Endothelial cell of umbilical vein (primary cell): ENCODE measurements around the gene CPVL. TPM values are rescaled to one million over a fixed set of nuclear protein-coding genes. Genes with fewer than 3 reads are reported as not detected.

Experiments used
- Bru-seq: library from RNA; stranded (reverse); fragments of 400-500 nt; gene quantifications from one replicate; lab custom pipeline; 2021; lab: Mats Ljungman, UMichigan
- BruChase-seq, 2 experiments: library from RNA; stranded (reverse); fragments of 400-500 nt; gene quantifications; one replicate each; lab custom pipeline; 2021; lab: Mats Ljungman, UMichigan
- BruUV-seq: library from RNA; stranded (reverse); fragments of 400-500 nt; replicated peaks from 2 replicates; lab custom pipeline; 2021; lab: Mats Ljungman, UMichigan
- CTCF ChIA-PET: fragments of 300-600, 350-600 bp; sonication (Branson Sonifier 250); formaldehyde crosslinking; loops from one replicate; lab custom pipeline; 2021; ENCODE audit warnings: antibody characterized with exemption, inconsistent platforms; lab: Charles Lee
- POLR2A ChIA-PET: fragments of 300-600, 350-600 bp; sonication (Branson Sonifier 250); formaldehyde crosslinking; loops from one replicate; lab custom pipeline; 2021; ENCODE audit warnings: antibody characterized with exemption, inconsistent platforms; lab: Charles Lee
- DNase-seq: peaks from one replicate; pipeline ENCODE4 v3.0.0-alpha.2; 2011; ENCODE audit warnings: low read depth, low spot score
- FAIRE-seq: peaks from 2 replicates; lab custom pipeline; 2011; peaks lifted over from hg19 to GRCh38; lab: Jason Lieb, UNC
- H2AFZ ChIP-seq: 2 replicates; pipeline ENCODE4 v1.6.0; 2012; ENCODE audit warnings: low read depth, low read length, control low read depth, inconsistent platforms
- H3K27ac ChIP-seq: 2 replicates; pipeline ENCODE4 v1.5.1; 2011; ENCODE audit warnings: low read depth, mild to moderate bottlenecking, control low read depth, low read length, moderate library complexity; ENCODE audit not compliant: insufficient read depth
- H3K27me3 ChIP-seq, 2 experiments: 2 replicates each; pipeline versions ENCODE4 v1.6.0 to v1.6.1; 2011; ENCODE audit warnings: low read length in 2 of 2, mixed read lengths in 1 of 2; ENCODE audit not compliant: control insufficient read depth in 2 of 2, insufficient read depth in 2 of 2
- H3K36me3 ChIP-seq, 2 experiments: 2 replicates in 1 of 2; 3 replicates in 1 of 2; pipeline ENCODE4 v1.5.1; 2011; ENCODE audit warnings: low read length in 2 of 2, mild to moderate bottlenecking in 1 of 2, moderate library complexity in 1 of 2; ENCODE audit not compliant: control insufficient read depth in 2 of 2, insufficient read depth in 2 of 2; ENCODE audit errors: extremely low read depth in 1 of 2
- H3K4me1 ChIP-seq: 3 replicates; pipeline ENCODE4 v1.5.1; 2011; ENCODE audit warnings: mild to moderate bottlenecking, low read length; ENCODE audit not compliant: control insufficient read depth, insufficient read depth; ENCODE audit errors: extremely low read depth
- H3K4me2 ChIP-seq: 2 replicates; pipeline ENCODE4 v1.6.1; 2011; ENCODE audit warnings: low read length, control low read depth, mixed read lengths; ENCODE audit not compliant: insufficient read depth
- H3K4me3 ChIP-seq, 3 experiments: fragments of 200-600 bp in 1 of 3; sonication (generic), shearing (Covaris generic) in 1 of 3; replicated peaks in 1 of 3; 2 replicates each; pipeline ENCODE4 v1.5.1; 2011 to 2016; ENCODE audit warnings: control low read depth in 3 of 3, low read length in 3 of 3, mild to moderate bottlenecking in 2 of 3, inconsistent platforms in 1 of 3, low read depth in 1 of 3, moderate library complexity in 1 of 3; ENCODE audit not compliant: insufficient read depth in 1 of 3
- H3K79me2 ChIP-seq: 2 replicates; pipeline ENCODE4 v1.6.0; 2012; ENCODE audit warnings: low read length, inconsistent platforms; ENCODE audit not compliant: control insufficient read depth, insufficient read depth
- H3K9ac ChIP-seq: replicated peaks from 2 replicates; pipeline ENCODE3; 2011; ENCODE audit warnings: low read length, control low read depth; ENCODE audit not compliant: insufficient read depth; ENCODE audit errors: extremely low read depth
- H3K9me1 ChIP-seq: replicated peaks from 3 replicates; pipeline ENCODE4 v1.6.0; 2011; ENCODE audit warnings: mild to moderate bottlenecking, low read length; ENCODE audit not compliant: control insufficient read depth, insufficient read depth; ENCODE audit errors: extremely low read depth
- H3K9me3 ChIP-seq: replicated peaks from 2 replicates; pipeline ENCODE4 v1.5.1; 2012; ENCODE audit warnings: low read length, inconsistent platforms; ENCODE audit not compliant: control insufficient read depth, insufficient read depth
- H4K20me1 ChIP-seq: replicated peaks from 2 replicates; pipeline ENCODE3; 2011; ENCODE audit warnings: mild to moderate bottlenecking, low read length; ENCODE audit not compliant: control insufficient read depth, insufficient read depth; ENCODE audit errors: extremely low read depth
- EZH2 ChIP-seq: IDR thresholded peaks from 2 replicates; pipeline ENCODE4 v1.6.1; 2012; ENCODE audit warnings: borderline replicate concordance, low read depth, mild to moderate bottlenecking, moderate library complexity, low read length, inconsistent platforms; ENCODE audit not compliant: severe bottlenecking
- GATA2 ChIP-seq: IDR thresholded peaks from 2 replicates; pipeline ENCODE4 v1.7.0; 2011; ENCODE audit warnings: low read depth, mild to moderate bottlenecking, moderate library complexity, mixed read lengths, low read length; ENCODE audit not compliant: insufficient read length, insufficient read depth
- JUN ChIP-seq: IDR thresholded peaks from 2 replicates; pipeline ENCODE4 v1.6.1; 2011; ENCODE audit warnings: borderline replicate concordance, low read depth; ENCODE audit not compliant: insufficient read length, insufficient read depth
- MYC ChIP-seq: IDR thresholded peaks from one replicate; pipeline ENCODE4 v1.6.1; 2011; ENCODE audit warnings: mild to moderate bottlenecking, low read depth, low read length
- POLR2A ChIP-seq: IDR thresholded peaks from 2 replicates; pipeline ENCODE4 v1.6.1; 2012; ENCODE audit warnings: low read depth, mild to moderate bottlenecking, control low read depth, low read length
- POLR2AphosphoS5 ChIP-seq: IDR thresholded peaks from 2 replicates; pipeline ENCODE4 v1.6.1; 2012; ENCODE audit warnings: low read depth, mild to moderate bottlenecking, control low read depth, low read length, moderate library complexity; ENCODE audit not compliant: insufficient read depth
- dilution Hi-C: fragments of 300-500 bp; cut with MboI; formaldehyde crosslinking; loops from one replicate; pipeline ENCODE4 v1.15.0; 2019; ENCODE audit warnings: low sequenced_read_pairs; ENCODE audit not compliant: extremely low pct_ligation_motif_present
- intact Hi-C: fragments of 100-400 bp; cut with micrococcal nuclease; formaldehyde crosslinking; loops from one replicate; pipeline ENCODE4 v1.10.0; 2022
- long read RNA-seq: library from polyadenylated mRNA; stranded (forward); transcript quantifications from one replicate; pipeline ENCODE4 v2.0.0, GENCODE V29; 2021
- polyA minus RNA-seq, 3 experiments: library from RNA; depleted of rRNA, polyadenylated mRNA; stranded (reverse); fragments of >200 nt; gene quantifications; 1 replicate in 1 of 3; 2 replicates in 2 of 3; pipeline ENCODE4 v1.2.3, GENCODE V29; 2011
- polyA plus RNA-seq, 4 experiments: library from polyadenylated mRNA; depleted of rRNA in 3 of 4; stranded (reverse) in 3 of 4; unstranded in 1 of 4; fragments of >200 nt; gene quantifications; 2 replicates each; pipeline versions ENCODE4 v1.2.1 to v1.2.3, GENCODE V29; 2011 to 2012; ENCODE audit warnings: missing spikeins in 1 of 4
- total RNA-seq: library from RNA; stranded (reverse); gene quantifications from 2 replicates; pipeline ENCODE4 v1.2.3, GENCODE V29; 2021
- TF ChIP-seq, protein P1 (sequence below), 2 donors: IDR thresholded peaks; 1 replicate in 1 of 2; 2 replicates in 1 of 2; pipeline ENCODE4 v1.5.1; 2011; ENCODE audit warnings: low read length in 2 of 2, mild to moderate bottlenecking in 2 of 2, moderate library complexity in 2 of 2, control low read depth in 1 of 2, inconsistent platforms in 1 of 2, low read depth in 1 of 2; ENCODE audit not compliant: insufficient read depth in 1 of 2; ENCODE audit errors: extremely low read depth in 1 of 2
- TF ChIP-seq, protein P2 (sequence below): IDR thresholded peaks from 2 replicates; pipeline ENCODE4 v1.6.1; 2011; ENCODE audit not compliant: insufficient read depth, insufficient read length

The CPVL gene
- total RNA-seq: not detected in 2 replicates
- 0.14 TPM in 1 of 2 replicates, not detected in the other for polyA plus RNA-seq
- not detected in 2 replicates for polyA plus RNA-seq (2011; cell fraction: cytosol; rRNA removed)
- not detected in 2 replicates for polyA plus RNA-seq (2011; cell fraction: nucleus; rRNA removed)
- not detected in 2 replicates for polyA plus RNA-seq (2012)
- 0.19 and 1.7 TPM in 2 replicates for polyA minus RNA-seq
- polyA minus RNA-seq (2011; cell fraction: cytosol; rRNA and poly(A)+ RNA removed): 11.5 TPM
- not detected in 2 replicates for polyA minus RNA-seq (2011; cell fraction: nucleus; rRNA and poly(A)+ RNA removed)
- Bru-seq, nascent RNA: percentile 11 among the genes with signal in this experiment
- percentile 4 among the genes with signal in this experiment for BruChase-seq, experiment 1, labeled RNA remaining after a 6-hour chase
- percentile 3 among the genes with signal in this experiment for BruChase-seq, experiment 2, labeled RNA remaining after a 2-hour chase
- long read RNA-seq: 0 reads

DNA sequence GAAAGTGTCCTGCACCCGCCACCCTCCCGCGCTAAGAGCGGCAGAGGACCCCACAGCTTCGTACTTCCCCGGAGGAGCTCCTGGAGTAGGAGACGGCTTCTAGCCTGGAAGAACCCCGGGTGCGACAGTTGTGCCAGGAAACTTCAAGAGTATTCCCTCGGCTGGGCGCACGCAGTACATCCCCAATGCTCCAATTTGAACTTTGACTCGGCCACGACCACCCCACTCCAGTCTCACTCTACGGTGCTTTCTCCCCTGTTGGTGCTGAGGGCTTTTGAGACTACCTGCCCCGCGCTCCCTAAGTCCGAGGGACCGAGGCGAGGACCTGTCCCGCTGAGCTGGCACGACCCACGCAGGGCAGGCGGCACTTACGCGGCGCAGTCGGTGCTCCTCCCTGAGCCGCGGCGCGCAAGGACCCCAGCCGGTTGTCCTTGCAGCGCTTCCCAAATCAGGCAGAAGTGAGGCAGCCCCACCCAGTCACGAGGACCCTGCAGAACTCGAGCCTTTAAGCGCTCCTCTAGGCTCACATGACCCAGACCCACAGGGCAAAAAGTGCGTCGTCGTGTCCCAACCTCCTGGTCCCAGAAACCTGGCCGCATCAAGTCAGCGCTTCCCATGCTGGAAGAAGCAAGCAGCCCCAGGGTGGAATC, at the start of gene CPVL:
Gene CPVL, minus strand, starts transcription at position 481 of the 650 bp plus-strand sequence. CDS start 25,476 bp downstream, outside the sequence.
- Histone ChIP-seq H4K20me1 (no peaks in the 10 kb centered on the region), H3K4me3 (no peak within 1 kb of the TSS), H3K36me3 (no peaks in the 10 kb centered on the region), H3K27ac (no peak within 1 kb of the TSS), H3K4me1 (no peaks in the 10 kb centered on the region), H2AFZ (no peak within 1 kb of the TSS), H3K4me2 (no peak within 1 kb of the TSS), H3K9me3 (no peaks in the 10 kb centered on the region), H3K9ac (no peak within 1 kb of the TSS), H3K79me2 (no peaks in the 10 kb centered on the region), H3K27me3 (peaks cover 31 to 43% of the 10 kb centered on the region in 2 experiments), H3K9me1 (no peaks in the 10 kb centered on the region)
- POLR2A ChIA-PET: no interaction called here
- TF ChIP-seq, protein P1, sequence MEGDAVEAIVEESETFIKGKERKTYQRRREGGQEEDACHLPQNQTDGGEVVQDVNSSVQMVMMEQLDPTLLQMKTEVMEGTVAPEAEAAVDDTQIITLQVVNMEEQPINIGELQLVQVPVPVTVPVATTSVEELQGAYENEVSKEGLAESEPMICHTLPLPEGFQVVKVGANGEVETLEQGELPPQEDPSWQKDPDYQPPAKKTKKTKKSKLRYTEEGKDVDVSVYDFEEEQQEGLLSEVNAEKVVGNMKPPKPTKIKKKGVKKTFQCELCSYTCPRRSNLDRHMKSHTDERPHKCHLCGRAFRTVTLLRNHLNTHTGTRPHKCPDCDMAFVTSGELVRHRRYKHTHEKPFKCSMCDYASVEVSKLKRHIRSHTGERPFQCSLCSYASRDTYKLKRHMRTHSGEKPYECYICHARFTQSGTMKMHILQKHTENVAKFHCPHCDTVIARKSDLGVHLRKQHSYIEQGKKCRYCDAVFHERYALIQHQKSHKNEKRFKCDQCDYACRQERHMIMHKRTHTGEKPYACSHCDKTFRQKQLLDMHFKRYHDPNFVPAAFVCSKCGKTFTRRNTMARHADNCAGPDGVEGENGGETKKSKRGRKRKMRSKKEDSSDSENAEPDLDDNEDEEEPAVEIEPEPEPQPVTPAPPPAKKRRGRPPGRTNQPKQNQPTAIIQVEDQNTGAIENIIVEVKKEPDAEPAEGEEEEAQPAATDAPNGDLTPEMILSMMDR (IDR thresholded peaks at IDR 0.05; ENCODE audit: extremely low read depth in 1 of 2, insufficient read depth in 1 of 2, low read depth in 1 of 2, low read length in 2 of 2): no peak
- no peak for TF ChIP-seq MYC
- TF ChIP-seq GATA2: no peak
- TF ChIP-seq, protein P2, sequence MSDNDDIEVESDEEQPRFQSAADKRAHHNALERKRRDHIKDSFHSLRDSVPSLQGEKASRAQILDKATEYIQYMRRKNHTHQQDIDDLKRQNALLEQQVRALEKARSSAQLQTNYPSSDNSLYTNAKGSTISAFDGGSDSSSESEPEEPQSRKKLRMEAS: no peak
- TF ChIP-seq JUN: no peak
- TF ChIP-seq POLR2AphosphoS5: no peak
- no peak for TF ChIP-seq EZH2
- TF ChIP-seq POLR2A: no peak
- no peak for FAIRE-seq
- intact Hi-C loops (no loop called here), dilution Hi-C loops (no loop called here)
- BruUV-seq: no TSS peak
- CTCF ChIA-PET: interaction anchor here (1.0 to 2.0 kb wide), 3 partner anchors 43 to 263 kb away, joined by 3 to 6 read pairs (median 3); no protein-coding TSS in a partner anchor
- no peak for DNase-seq
